Activated CD8-positive, alpha-beta memory T cell treated with anti-CD3 and anti-CD28 coated beads, Interleukin-2, amount 50 U/mL, for 48 hours (primary cell): ENCODE results near the gene RPTOR.

Experiments
- DNase-seq: peaks from one replicate; pipeline ENCODE4 v3.0.0-alpha.2; 2020

The RPTOR gene

GRCh38 chr17:80904036-80904753, 359.6 kb downstream of the RPTOR start:
- DNase-seq, result no peak

GRCh38 chr17:80905586-80906230, 361.1 kb downstream of the RPTOR start:
- DNase-seq, result no peak

GRCh38 chr17:80906364-80907259, 362.0 kb downstream of the RPTOR start:
- DNase-seq, result no peak

GRCh38 chr17:80907281-80907680, 362.6 kb downstream of the RPTOR start:
- DNase-seq, result no peak

GRCh38 chr17:80908211-80908610, 363.6 kb downstream of the RPTOR start:
- no peak for DNase-seq

GRCh38 chr17:80908776-80909175, 364.1 kb downstream of the RPTOR start:
- no peak for DNase-seq

- no peak for DNase-seq
These were observed 365.0 kb downstream of the RPTOR start for GRCh38 chr17:80909635-80910034.

- DNase-seq, result no peak
These were observed 365.4 kb downstream of the RPTOR start for GRCh38 chr17:80910043-80910442.

GRCh38 chr17:80912476-80912875, 367.8 kb downstream of the RPTOR start:
- DNase-seq, result no peak

GRCh38 chr17:80913928-80914821, 369.5 kb downstream of the RPTOR start:
- DNase-seq, result no peak

GRCh38 chr17:80916246-80916645, 371.6 kb downstream of the RPTOR start:
- DNase-seq, result no peak

- DNase-seq, result no peak
These were observed 373.3 kb downstream of the RPTOR start for GRCh38 chr17:80917716-80918560.

GRCh38 chr17:80918731-80919130, 374.1 kb downstream of the RPTOR start:
- DNase-seq, result no peak

- no peak for DNase-seq
These were observed 375.0 kb downstream of the RPTOR start for GRCh38 chr17:80919331-80920311.

GRCh38 chr17:80920441-80920840, 375.8 kb downstream of the RPTOR start:
- no peak for DNase-seq

- DNase-seq, result no peak
These were observed 376.5 kb downstream of the RPTOR start for GRCh38 chr17:80921159-80921558.

GRCh38 chr17:80921741-80922579, 377.3 kb downstream of the RPTOR start:
- DNase-seq, result no peak

- DNase-seq, result no peak
These were observed 378.0 kb downstream of the RPTOR start for GRCh38 chr17:80922580-80923160.
